HG03135 (cell line): ENCODE results near the gene TRPM2.

Source experiments
- ATAC-seq: cut with Tn5 transposase; IDR thresholded peaks from one replicate; pipeline ENCODE4 v1.9.1; 2021; ENCODE audit warnings: mild to moderate bottlenecking, moderate library complexity; ENCODE audit not compliant: unreplicated experiment

The TRPM2 gene

GRCh38 chr21:44353191-44353970 is at the start of gene TRPM2:
Gene TRPM2 (plus strand): TSS chr21:44353621. CDS start chr21:44353701, 80 bp downstream.
- ATAC-seq, result no peak

GRCh38 chr21:44304011-44304616 is 49.3 kb upstream of the TRPM2 start:
- no peak for ATAC-seq

- ATAC-seq, result no peak
These were observed 48.5 kb upstream of the TRPM2 start for GRCh38 chr21:44304877-44305293.

GRCh38 chr21:44305691-44306090 is 47.7 kb upstream of the TRPM2 start:
- ATAC-seq, result no peak

GRCh38 chr21:44306936-44307704 is 46.3 kb upstream of the TRPM2 start:
- no peak for ATAC-seq

- ATAC-seq, result no peak
These were observed 42.6 kb upstream of the TRPM2 start for GRCh38 chr21:44310628-44311507.

- ATAC-seq, result no peak
These were observed 41.3 kb upstream of the TRPM2 start for GRCh38 chr21:44312089-44312488.

- ATAC-seq, result no peak
These were observed 40.7 kb upstream of the TRPM2 start for GRCh38 chr21:44312716-44313115.

GRCh38 chr21:44313451-44313850 is 40.0 kb upstream of the TRPM2 start:
- ATAC-seq, result no peak

- no peak for ATAC-seq
These were observed 39.3 kb upstream of the TRPM2 start for GRCh38 chr21:44314128-44314527.

GRCh38 chr21:44314561-44314960 is 38.9 kb upstream of the TRPM2 start:
- ATAC-seq, result no peak

GRCh38 chr21:44315691-44316203 is 37.7 kb upstream of the TRPM2 start:
- no peak for ATAC-seq

GRCh38 chr21:44316277-44316900 is 37.0 kb upstream of the TRPM2 start:
- ATAC-seq, result no peak

- no peak for ATAC-seq
These were observed 36.1 kb upstream of the TRPM2 start for GRCh38 chr21:44317241-44317782.

GRCh38 chr21:44317871-44318270 is 35.5 kb upstream of the TRPM2 start:
- no peak for ATAC-seq

- ATAC-seq, result no peak
These were observed 34.7 kb upstream of the TRPM2 start for GRCh38 chr21:44318489-44319285.

- no peak for ATAC-seq
These were observed 33.9 kb upstream of the TRPM2 start for GRCh38 chr21:44319407-44320065.

- ATAC-seq, result no peak
These were observed 32.6 kb upstream of the TRPM2 start for GRCh38 chr21:44320847-44321246.
